OCI-LY3 (cell line): ENCODE measurements around the gene HPCAL1.

Source experiments
- H2AFZ ChIP-seq: fragments of 200-600, 300-600 bp; shearing (Covaris generic); 2 replicates; pipeline ENCODE4 v1.6.0; 2014; ENCODE audit warnings: antibody characterized with exemption, low read depth, low read length
- H3K27ac ChIP-seq: fragments of 200-600, 300-600 bp; sonication (generic); 2 replicates; pipeline ENCODE4 v1.5.1; 2014; ENCODE audit warnings: mild to moderate bottlenecking, low read length, moderate library complexity, mixed read lengths
- H3K27me3 ChIP-seq: fragments of 200-600, 300-600 bp; sonication (generic); 2 replicates; pipeline ENCODE4 v1.6.1; 2014; ENCODE audit warnings: low read depth, low read length, mixed read lengths
- H3K36me3 ChIP-seq: fragments of 200-600, 300-600 bp; sonication (generic); replicated peaks from 2 replicates; pipeline ENCODE3; 2014; ENCODE audit warnings: low read depth, low read length, mixed read lengths
- H3K4me1 ChIP-seq: fragments of 300-600, 200-600 bp; sonication (generic); 2 replicates; pipeline ENCODE4 v1.6.1; 2014; ENCODE audit warnings: low read length, mixed read lengths
- H3K4me2 ChIP-seq: fragments of 200-600, 300-600 bp; sonication (generic); 2 replicates; pipeline ENCODE4 v1.6.1; 2014; ENCODE audit warnings: low read length, mixed read lengths
- H3K4me3 ChIP-seq: fragments of 300-600, 200-600 bp; sonication (generic); 2 replicates; pipeline ENCODE4 v1.5.1; 2014; ENCODE audit warnings: antibody characterized with exemption, mild to moderate bottlenecking, low read length, moderate library complexity
- H3K79me2 ChIP-seq: fragments of 300-600, 200-600 bp; shearing (Covaris generic); 2 replicates; pipeline ENCODE4 v1.6.1; 2014; ENCODE audit warnings: mild to moderate bottlenecking, low read length, mixed read lengths
- H3K9ac ChIP-seq: fragments of 300-600, 200-600 bp; shearing (Covaris generic); 2 replicates; pipeline ENCODE4 v1.6.0; 2014; ENCODE audit warnings: mild to moderate bottlenecking, low read length, moderate library complexity
- H3K9me3 ChIP-seq: fragments of 200-600, 300-600 bp; shearing (Covaris generic); 2 replicates; pipeline ENCODE4 v1.6.1; 2014; ENCODE audit warnings: low read length, mixed read lengths; ENCODE audit not compliant: insufficient read depth
- H4K20me1 ChIP-seq: fragments of 200-600, 300-600 bp; sonication (generic); 2 replicates; pipeline ENCODE4 v1.6.1; 2016; ENCODE audit warnings: low read length, mixed read lengths; ENCODE audit not compliant: insufficient read depth
- EZH2phosphoT487 ChIP-seq: fragments of 200-600 bp; shearing (Covaris generic); IDR thresholded peaks from 2 replicates; pipeline ENCODE4 v1.6.1; 2018; ENCODE audit warnings: antibody characterized with exemption, mixed run types, low read depth
- TF ChIP-seq, protein P1 (sequence below): fragments of 200-600, 300-600 bp; sonication (generic); IDR thresholded peaks from 2 replicates; pipeline ENCODE4 v1.5.1; 2014; ENCODE audit warnings: antibody characterized with exemption, low read length, low read depth

HPCAL1 gene

DNA sequence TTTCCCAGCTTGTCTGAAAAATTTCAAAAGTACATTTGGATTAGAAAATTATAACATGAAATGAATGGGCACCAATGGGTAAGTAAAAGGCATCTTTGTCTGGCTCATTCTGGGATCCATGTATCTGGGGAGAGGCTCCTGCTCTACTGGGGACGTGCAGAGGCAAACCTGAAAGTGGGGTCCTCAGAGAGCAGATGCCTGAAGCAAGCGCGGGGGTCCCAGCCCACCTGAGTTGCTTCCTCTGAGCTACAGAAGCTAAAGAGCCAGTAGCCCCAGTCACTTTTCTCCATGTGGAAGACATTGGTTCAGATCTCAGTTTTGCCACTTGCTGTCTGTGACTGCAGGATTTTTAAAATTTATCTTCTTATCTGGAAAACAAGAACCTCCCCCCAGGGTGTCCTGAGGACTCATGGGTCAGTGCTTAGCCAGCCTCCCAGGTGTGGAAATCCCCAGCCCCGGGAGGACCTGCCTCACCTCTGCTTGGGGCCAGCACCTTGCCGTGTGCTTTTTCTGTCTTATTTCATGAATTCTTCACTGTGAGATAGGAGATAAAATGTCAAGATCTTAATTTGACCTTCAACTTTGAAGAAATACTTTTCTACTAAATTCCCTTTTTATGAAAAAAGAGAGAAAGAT, 170.5 kb downstream of the HPCAL1 start:
- TF ChIP-seq, protein P1, sequence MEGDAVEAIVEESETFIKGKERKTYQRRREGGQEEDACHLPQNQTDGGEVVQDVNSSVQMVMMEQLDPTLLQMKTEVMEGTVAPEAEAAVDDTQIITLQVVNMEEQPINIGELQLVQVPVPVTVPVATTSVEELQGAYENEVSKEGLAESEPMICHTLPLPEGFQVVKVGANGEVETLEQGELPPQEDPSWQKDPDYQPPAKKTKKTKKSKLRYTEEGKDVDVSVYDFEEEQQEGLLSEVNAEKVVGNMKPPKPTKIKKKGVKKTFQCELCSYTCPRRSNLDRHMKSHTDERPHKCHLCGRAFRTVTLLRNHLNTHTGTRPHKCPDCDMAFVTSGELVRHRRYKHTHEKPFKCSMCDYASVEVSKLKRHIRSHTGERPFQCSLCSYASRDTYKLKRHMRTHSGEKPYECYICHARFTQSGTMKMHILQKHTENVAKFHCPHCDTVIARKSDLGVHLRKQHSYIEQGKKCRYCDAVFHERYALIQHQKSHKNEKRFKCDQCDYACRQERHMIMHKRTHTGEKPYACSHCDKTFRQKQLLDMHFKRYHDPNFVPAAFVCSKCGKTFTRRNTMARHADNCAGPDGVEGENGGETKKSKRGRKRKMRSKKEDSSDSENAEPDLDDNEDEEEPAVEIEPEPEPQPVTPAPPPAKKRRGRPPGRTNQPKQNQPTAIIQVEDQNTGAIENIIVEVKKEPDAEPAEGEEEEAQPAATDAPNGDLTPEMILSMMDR, result no peak
- Histone ChIP-seq H3K4me1 (peaks cover 8% of the 10 kb centered on the region; the same call in 1 of the 2 replicates), H3K9me3 (no peaks in the 10 kb centered on the region), H2AFZ (no peak overlapping the region), H3K36me3 (no peaks in the 10 kb centered on the region), H4K20me1 (no peaks in the 10 kb centered on the region), H3K4me3 (no peak overlapping the region), H3K9ac (no peak overlapping the region), H3K27me3 (no peaks in the 10 kb centered on the region), H3K79me2 (no peaks in the 10 kb centered on the region), H3K4me2 (no peak overlapping the region), H3K27ac (no peak overlapping the region)

GRCh38 chr2:10475221-10475722, 172.6 kb downstream of the HPCAL1 start:
- Histone ChIP-seq H3K9me3 (no peaks in the 10 kb centered on the region), H3K4me3 (no peak overlapping the region), H3K9ac (no peak overlapping the region)

DNA sequence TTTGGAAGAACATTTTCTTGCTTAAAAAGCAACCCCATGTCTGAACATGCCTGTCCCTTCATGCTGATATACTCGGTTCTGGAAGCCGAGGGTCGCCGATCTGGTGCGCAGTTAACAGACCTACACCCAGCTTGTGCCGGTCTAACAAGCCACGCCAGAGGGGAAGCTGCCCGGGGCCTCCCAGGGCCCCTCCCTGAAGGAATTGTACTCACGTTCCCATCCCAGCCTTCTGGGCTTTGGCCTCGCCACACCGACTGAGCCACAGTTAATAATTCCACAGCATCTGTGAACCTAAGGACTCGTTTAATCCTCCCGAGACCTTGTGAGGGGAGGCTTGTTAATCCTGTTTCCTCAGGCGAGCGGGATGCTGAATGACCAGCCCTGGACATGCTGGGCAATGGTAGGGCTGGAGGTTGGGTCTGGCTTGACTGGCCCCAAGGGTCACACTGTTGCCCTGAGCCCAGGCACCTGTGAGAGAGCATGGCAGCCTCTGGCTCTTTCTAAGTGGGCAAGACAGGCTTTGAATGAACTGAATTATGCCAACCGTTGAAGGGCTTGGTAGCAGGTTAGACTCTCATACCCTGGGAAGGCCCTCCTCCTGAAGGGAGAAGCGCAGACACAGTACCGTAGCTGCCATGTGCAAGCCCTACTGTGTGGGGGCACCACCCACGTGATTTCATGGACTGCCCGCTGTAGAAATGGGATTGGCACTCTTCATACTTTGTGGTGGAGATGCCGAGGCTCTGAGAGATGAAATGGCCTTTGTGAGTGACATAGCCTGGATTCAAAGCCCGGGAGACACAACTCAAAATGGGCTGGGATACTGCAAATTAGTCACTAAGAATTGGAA, 173.3 kb downstream of the HPCAL1 start:
- no peak overlapping the region for H2AFZ ChIP-seq
- no peaks in the 10 kb centered on the region for H4K20me1 ChIP-seq
- no peaks in the 10 kb centered on the region for H3K79me2 ChIP-seq
- no peaks in the 10 kb centered on the region for H3K9me3 ChIP-seq
- TF ChIP-seq EZH2phosphoT487, result no peak
- TF ChIP-seq, protein P1, result no peak
- H3K27me3 ChIP-seq, result peaks cover 4% of the 10 kb centered on the region; the same call in 1 of the 2 replicates
- no peaks in the 10 kb centered on the region for H3K36me3 ChIP-seq
- no peak overlapping the region for H3K4me2 ChIP-seq
- no peak overlapping the region for H3K9ac ChIP-seq
- no peak overlapping the region for H3K4me3 ChIP-seq
- H3K27ac ChIP-seq, result no peak overlapping the region
- peaks cover 5% of the 10 kb centered on the region; the same call in 1 of the 2 replicates for H3K4me1 ChIP-seq

More at GRCh38 chr2:10475221-10475722, 172.6 kb downstream of the HPCAL1 start:
- Histone ChIP-seq H4K20me1 (no peaks in the 10 kb centered on the region), H2AFZ (no peak overlapping the region), H3K4me1 (peaks cover 8% of the 10 kb centered on the region; the same call in 1 of the 2 replicates), H3K27ac (no peak overlapping the region), H3K36me3 (no peaks in the 10 kb centered on the region), H3K79me2 (no peaks in the 10 kb centered on the region), H3K27me3 (peaks cover 4% of the 10 kb centered on the region; the same call in 1 of the 2 replicates), H3K4me2 (no peak overlapping the region)
- no peak for TF ChIP-seq EZH2phosphoT487
- TF ChIP-seq, protein P1, result no peak
